PC-9 (cell line): ENCODE measurements around the gene OR51L1.

Experiments
- EZH2 ChIP-seq: fragments of 200-600 bp; sonication (generic); IDR thresholded peaks from 2 replicates; pipeline ENCODE4 v1.8.0; 2017; ENCODE audit warnings: antibody characterized with exemption, low read depth
- TF ChIP-seq, protein P1 (sequence below): fragments of 200-600 bp; sonication (generic); conservative IDR thresholded peaks from 2 replicates; pipeline ENCODE4 v1.6.1; 2017; ENCODE audit warnings: mixed run types, antibody characterized with exemption, mild to moderate bottlenecking, moderate library complexity

DNA sequence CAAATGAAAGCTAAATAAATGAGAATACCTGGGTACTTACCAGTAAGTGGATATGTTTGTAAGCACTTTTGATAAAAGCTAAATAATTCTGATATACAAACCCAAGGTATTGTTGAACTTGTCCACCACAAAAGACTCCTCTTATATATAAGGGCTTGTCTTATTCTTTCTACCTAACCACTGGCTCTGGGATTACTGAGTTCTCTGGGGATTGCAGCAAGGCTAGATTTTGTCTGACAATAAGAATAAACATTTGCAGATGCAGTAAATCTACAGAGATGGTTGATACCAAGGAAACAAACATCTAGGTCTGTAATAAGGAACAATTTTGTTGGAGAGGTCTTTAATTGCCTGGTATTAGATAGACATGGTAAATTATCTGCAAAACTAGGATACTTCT, 47.1 kb upstream of the OR51L1 start, which contains the start of gene OR51A4:
- no peak for TF ChIP-seq EZH2
- TF ChIP-seq, protein P1, sequence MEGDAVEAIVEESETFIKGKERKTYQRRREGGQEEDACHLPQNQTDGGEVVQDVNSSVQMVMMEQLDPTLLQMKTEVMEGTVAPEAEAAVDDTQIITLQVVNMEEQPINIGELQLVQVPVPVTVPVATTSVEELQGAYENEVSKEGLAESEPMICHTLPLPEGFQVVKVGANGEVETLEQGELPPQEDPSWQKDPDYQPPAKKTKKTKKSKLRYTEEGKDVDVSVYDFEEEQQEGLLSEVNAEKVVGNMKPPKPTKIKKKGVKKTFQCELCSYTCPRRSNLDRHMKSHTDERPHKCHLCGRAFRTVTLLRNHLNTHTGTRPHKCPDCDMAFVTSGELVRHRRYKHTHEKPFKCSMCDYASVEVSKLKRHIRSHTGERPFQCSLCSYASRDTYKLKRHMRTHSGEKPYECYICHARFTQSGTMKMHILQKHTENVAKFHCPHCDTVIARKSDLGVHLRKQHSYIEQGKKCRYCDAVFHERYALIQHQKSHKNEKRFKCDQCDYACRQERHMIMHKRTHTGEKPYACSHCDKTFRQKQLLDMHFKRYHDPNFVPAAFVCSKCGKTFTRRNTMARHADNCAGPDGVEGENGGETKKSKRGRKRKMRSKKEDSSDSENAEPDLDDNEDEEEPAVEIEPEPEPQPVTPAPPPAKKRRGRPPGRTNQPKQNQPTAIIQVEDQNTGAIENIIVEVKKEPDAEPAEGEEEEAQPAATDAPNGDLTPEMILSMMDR, result no peak
